Stimulated activated CD8-positive, alpha-beta memory T cell treated with anti-CD3 and anti-CD28 coated beads, Interleukin-2, amount 100 ng/mL, for 1 hour (primary cell): Measurements from ENCODE around the gene ITPRIPL1.
A peak's percentile ranks its signal among the peaks of the same experiment; 100 is the strongest.

Experiments
- DNase-seq, 2 donors: peaks; one replicate each; pipeline ENCODE4 v3.0.0-alpha.2; 2020; ENCODE audit warnings: low read depth in 2 of 2

ITPRIPL1 gene

DNA sequence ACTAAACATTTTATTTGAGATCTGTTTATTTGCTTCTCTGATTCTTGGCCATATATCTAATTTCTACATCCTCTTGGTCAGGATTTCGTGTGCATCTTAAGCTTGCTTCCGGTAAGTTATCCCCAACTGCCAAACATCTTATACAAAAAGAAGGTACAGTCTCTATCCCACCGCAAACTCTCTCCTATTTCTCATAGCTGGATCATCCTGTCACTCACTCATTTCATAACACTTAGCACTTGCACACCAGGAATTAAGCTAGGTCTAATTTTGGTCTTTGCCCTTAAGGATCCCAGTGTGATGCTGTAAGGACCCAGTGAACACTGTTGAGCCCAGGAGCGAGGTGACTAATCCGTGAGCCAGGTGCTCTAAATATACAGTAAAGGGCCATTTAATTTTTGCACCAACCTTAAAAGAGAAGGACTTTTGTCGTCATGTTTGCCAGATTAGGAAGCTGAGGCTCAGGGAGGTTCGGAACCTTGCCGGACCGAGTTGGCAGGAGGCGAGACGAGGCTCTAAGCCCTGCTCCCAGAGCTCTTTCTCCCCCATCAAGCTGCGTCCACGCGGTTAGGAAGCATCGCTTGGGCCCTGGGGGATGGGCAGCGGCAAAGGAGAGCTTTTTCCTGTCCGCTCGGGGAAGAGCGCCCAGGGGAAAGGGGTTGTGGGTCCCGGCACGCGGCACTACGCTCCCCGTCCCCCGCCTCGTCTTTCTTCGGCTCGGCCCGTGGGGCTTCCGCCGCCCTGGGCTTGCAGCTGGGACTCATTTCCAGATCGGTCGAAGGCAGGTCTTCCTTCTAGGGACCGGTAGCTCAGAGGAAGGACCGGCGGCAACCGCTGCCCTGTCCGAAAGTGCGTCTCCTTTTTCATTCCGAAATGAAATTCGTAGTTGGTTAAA, 4.1 kb upstream of the ITPRIPL1 start:
- DNase-seq: no peak

- no peak for DNase-seq
These were observed 1.3 kb upstream of the ITPRIPL1 start for GRCh38 chr2:96323849-96324248.

DNA sequence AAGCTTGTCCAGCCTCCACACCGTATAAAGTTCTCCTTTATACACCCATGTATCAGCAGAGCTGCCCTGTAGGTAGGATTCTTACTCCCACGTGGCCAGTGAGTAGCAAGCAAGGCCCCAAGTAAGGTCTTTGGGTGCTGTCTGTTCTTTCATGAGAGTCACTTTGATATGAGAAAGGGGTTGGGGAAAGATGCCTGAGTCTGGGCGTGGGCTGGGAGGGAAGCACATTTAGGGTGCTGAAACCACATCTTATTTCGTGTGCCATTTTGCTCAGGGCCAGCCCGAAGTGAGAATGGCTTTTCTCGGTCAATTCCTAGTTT, 436 bp upstream of the ITPRIPL1 start:
- DNase-seq: no peak

GRCh38 chr2:96325884-96326255, 753 bp downstream of the ITPRIPL1 start:
- DNase-seq: peak in 1 of 2 donors; percentile 18

- no peak for DNase-seq
These were observed 1.4 kb downstream of the ITPRIPL1 start for GRCh38 chr2:96326564-96326963.

DNA sequence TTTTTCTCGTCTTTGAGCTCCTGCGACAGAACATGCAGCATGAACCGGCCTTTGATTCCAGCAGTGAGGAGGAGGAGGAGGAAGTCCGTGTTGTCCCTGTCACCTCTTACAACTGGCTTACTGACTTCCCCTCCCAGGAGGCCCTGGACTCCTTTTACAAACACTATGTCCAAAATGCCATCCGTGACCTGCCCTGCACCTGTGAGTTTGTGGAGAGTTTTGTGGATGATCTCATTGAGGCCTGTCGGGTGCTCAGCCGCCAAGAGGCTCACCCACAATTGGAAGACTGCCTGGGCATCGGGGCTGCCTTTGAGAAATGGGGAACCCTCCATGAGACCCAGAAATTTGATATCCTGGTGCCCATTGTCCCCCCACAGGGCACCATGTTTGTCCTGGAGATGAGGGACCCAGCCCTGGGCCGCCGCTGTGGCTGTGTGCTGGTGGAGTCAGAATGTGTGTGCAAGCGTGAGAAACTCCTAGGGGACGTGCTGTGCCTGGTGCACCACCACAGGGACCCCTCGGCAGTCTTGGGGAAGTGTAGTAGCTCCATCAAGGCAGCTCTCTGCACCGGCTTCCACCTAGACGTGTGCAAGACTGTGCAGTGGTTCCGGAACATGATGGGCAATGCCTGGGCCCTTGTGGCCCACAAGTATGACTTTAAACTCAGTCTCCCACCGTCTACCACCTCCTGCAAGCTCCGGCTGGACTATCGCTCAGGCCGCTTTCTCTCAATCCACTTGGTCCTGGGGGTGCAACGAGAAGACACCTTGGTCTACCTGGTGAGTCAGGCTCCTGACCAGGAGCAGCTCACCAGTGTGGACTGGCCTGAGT, 2.1 kb downstream of the ITPRIPL1 start:
- DNase-seq: no peak

DNA sequence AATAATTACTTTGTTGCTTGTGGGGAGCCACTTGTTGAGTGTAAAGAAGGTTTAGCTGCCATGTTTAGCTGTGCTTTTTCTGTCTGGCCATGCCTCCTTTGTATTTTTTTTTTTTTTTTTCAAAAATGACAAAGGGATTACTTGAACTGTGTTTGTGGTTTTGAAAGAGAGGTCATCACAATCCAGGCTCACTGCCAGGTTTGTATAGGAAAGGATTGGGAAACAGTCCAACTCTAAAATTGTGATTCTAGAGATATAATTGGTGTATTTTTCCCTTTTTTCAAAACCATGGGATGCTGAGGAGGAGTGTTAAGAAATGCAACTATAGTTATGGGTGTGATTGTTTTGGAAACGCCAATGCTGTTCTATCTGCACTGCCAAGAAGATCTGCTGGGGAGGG, 4.3 kb downstream of the ITPRIPL1 start:
- DNase-seq: no peak

GRCh38 chr2:96329874-96330273, 4.8 kb downstream of the ITPRIPL1 start:
- no peak for DNase-seq

GRCh38 chr2:96330407-96330806, 5.3 kb downstream of the ITPRIPL1 start:
- DNase-seq: no peak

DNA sequence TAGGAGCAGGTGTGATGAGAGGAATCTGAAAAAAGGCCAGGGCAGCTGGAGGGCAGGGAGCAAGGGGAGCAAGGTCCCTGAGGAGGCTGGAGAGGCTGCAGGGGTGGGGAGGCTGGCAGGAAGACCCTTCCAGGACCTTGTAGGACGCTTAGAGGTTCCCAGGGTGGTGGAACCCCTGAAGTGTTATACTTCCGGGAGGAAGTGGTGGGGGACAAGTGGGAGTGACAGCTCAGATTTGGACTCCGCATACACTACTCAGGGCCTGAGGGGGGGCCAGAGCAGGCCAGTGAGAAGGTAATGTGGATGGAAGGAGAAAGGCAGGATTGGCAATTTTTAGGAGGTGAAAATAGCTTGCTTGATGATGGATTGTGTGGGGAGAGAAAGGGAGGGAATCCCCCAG, 8.6 kb downstream of the ITPRIPL1 start:
- no peak for DNase-seq

GRCh38 chr2:96336104-96336775, 11.1 kb downstream of the ITPRIPL1 start:
- DNase-seq: no peak

GRCh38 chr2:96336873-96337272, 11.8 kb downstream of the ITPRIPL1 start:
- DNase-seq: no peak

- DNase-seq: no peak
These were observed 15.6 kb downstream of the ITPRIPL1 start for GRCh38 chr2:96340493-96341414.

DNA sequence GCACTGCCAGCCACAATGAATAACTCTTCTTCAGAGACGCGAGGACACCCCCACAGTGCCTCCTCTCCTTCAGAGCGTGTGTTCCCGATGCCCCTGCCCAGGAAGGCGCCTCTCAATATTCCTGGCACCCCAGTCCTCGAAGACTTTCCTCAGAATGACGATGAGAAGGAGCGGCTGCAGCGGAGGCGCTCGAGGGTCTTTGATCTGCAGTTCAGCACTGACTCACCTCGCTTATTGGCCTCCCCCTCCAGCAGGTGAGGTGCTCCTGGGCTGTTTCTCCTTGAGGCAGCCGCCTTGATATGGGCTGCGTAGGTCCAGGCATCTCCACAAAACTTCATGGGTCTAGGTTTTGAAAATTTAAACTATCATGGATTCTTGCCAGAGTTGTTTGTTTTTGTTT, 16.5 kb downstream of the ITPRIPL1 start:
- DNase-seq: no peak

GRCh38 chr2:96342085-96342484, 17.0 kb downstream of the ITPRIPL1 start:
- no peak for DNase-seq

- DNase-seq: no peak
These were observed 18.9 kb downstream of the ITPRIPL1 start for GRCh38 chr2:96344011-96344410.

GRCh38 chr2:96345438-96345837, 20.3 kb downstream of the ITPRIPL1 start:
- DNase-seq: no peak

DNA sequence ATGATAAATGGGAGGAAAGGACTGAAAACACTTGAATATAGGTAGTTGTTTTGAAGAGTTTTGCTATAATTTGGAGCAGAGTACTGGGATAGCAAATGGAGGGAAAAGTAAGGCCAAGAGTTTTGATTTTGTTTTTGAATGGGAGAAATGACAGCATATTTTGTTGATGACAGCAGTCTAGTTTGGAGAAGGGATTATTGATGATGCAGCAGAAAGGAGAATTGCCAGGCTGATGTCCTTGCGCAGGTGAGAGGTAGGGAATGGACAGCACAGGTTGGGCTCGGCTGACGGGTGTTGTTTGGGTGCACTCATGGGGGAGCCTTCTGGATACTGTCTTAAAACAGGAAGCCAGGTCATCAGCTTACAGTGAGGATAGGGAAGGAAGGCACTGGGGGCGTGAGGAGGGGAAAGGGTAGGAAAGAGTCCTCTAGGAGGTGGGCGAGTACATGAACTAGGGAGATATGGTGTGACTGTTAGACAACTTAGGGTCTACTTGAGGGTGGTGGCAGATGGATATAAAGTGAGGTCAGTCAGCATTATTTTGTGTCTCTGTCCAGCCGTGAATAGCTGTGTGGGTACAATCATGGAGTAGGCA, 20.8 kb downstream of the ITPRIPL1 start:
- no peak for DNase-seq

DNA sequence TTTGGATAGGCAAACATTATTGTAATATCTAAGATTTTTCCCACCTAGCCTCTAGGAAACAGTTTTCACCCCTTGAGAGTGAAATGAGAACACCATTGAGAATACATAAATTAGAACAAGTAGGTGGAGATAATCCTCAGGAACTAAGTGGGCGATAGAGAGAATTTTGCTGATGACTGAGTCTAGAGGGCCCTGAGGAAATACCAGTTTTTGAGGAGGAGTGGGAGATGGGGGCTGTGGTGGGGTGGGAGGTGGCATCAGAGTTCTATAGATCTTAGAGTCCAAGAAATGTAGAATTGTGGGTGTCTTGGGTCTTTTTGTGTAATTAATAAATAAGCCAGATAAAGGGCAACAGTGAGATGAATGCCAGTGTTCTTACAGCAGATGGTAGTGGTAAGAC, 22.3 kb downstream of the ITPRIPL1 start:
- no peak for DNase-seq

GRCh38 chr2:96353032-96353561, 28.0 kb downstream of the ITPRIPL1 start:
- no peak for DNase-seq

DNA sequence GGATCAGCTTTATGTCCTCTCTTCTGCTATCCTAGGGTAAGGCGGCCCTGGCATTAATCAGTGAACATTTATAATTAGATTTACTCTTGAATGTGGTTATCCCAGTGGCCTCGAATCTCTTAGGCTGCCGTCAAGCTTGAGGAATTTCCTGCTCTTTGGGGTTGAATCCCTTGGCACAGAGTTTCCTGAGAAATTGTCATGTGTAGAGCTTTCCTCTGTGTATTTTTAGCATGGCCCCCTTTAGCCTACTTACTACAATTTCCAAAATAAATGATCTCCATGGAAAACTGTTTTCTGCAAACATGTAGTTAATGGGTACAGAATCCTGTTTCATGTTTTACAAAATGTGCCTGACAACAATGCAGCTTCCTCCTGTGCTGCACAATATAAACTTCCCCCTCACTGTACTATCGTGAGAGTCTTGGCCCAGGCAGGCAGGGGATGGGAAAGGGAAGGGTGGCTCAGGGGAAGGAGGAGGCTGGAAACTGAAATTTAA, 28.5 kb downstream of the ITPRIPL1 start:
- DNase-seq: no peak
